Left ventricle myocardium inferior (tissue), 1 donor: ENCODE data around the gene RAB3GAP1. TPM values are rescaled to one million over a fixed set of nuclear protein-coding genes. Genes with fewer than 3 reads are reported as not detected.

Source experiments
- DNase-seq: peaks from one replicate; pipeline ENCODE4 v3.0.0-alpha.2; 2020
- H3K27ac ChIP-seq: fragments of 200-600 bp; replicated peaks from 2 replicates; pipeline ENCODE4 v1.8.0; 2021
- H3K27me3 ChIP-seq: fragments of 200-600 bp; 2 replicates; pipeline ENCODE4 v1.8.0; 2021; ENCODE audit warnings: low read depth
- H3K36me3 ChIP-seq: fragments of 200-600 bp; 2 replicates; pipeline ENCODE4 v1.8.0; 2021
- H3K4me1 ChIP-seq: fragments of 200-600 bp; 2 replicates; pipeline ENCODE4 v1.8.0; 2021
- H3K4me3 ChIP-seq: fragments of 200-600 bp; 2 replicates; pipeline ENCODE4 v1.8.0; 2021; ENCODE audit warnings: mild to moderate bottlenecking, moderate library complexity
- H3K9me3 ChIP-seq: fragments of 200-600 bp; replicated peaks from 2 replicates; pipeline ENCODE4 v1.8.0; 2021
- intact Hi-C: fragments of 100-400 bp; cut with micrococcal nuclease; formaldehyde crosslinking; loops from one replicate; pipeline ENCODE4 v1.11.0; 2022
- total RNA-seq: library from RNA; stranded (reverse); fragmentation: NEBNext Ultra II Directional; extraction: Animal tissue kit (Norgen Biotek cat#: 25700); gene quantifications from one replicate; pipeline ENCODE4 v1.2.1, GENCODE V29; 2021
- TF ChIP-seq, protein P1 (sequence below): fragments of 200-600 bp; IDR thresholded peaks from 2 replicates; pipeline ENCODE4 v1.8.0; 2021; ENCODE audit warnings: antibody characterized with exemption, mild to moderate bottlenecking, borderline replicate concordance
- donor health status: DM: no; HTN: yes; CAD: no; lungs with severe emphysema.

The RAB3GAP1 gene
- total RNA-seq, 1 donor from 2014 or later: 48.6 TPM

DNA sequence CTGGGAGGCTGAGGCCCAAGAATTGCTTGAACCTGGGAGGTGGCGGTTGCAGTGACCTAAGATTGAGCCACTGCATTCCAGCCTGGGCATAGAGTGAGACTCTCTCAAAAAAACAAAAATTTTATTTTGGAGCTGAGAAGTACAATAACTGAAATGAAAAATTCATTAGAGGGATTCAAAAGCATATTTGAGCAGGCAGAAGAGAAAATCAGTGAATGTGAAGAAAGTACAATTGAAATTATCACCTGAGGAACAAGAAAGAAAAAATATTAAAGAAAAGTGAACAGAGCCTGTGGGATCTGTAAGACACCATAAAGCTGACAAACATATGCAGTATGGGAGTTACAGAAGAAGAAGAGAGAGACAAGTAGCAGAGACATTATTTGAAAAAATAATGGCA lies 137.1 kb downstream of the RAB3GAP1 start:
- Histone ChIP-seq H3K27ac (no peak overlapping the region), H3K4me1 (peaks cover 9% of the 10 kb centered on the region), H3K27me3 (no peaks in the 10 kb centered on the region), H3K4me3 (no peak overlapping the region), H3K9me3 (peaks cover 37% of the 10 kb centered on the region), H3K36me3 (no peaks in the 10 kb centered on the region)
- intact Hi-C loops: no loop called here
- TF ChIP-seq, protein P1, sequence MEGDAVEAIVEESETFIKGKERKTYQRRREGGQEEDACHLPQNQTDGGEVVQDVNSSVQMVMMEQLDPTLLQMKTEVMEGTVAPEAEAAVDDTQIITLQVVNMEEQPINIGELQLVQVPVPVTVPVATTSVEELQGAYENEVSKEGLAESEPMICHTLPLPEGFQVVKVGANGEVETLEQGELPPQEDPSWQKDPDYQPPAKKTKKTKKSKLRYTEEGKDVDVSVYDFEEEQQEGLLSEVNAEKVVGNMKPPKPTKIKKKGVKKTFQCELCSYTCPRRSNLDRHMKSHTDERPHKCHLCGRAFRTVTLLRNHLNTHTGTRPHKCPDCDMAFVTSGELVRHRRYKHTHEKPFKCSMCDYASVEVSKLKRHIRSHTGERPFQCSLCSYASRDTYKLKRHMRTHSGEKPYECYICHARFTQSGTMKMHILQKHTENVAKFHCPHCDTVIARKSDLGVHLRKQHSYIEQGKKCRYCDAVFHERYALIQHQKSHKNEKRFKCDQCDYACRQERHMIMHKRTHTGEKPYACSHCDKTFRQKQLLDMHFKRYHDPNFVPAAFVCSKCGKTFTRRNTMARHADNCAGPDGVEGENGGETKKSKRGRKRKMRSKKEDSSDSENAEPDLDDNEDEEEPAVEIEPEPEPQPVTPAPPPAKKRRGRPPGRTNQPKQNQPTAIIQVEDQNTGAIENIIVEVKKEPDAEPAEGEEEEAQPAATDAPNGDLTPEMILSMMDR: no peak
- DNase-seq: no peak

DNA sequence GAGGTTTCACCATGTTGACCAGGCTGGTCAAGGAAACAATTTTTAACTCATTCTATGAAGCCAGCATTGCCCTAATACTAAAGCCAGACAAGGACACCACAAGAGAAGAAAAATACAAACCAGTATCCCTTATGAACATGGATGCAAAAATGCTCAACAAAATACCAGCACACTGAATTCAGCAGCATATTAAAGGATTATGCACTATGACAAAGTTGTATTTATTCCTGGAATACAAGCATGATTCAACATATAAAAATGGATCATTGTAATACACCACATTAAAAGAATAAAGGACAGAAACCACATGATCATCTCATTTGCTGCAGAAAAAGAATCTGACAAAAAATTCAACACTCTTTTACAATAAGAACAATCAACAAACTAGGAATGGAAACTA lies 138.7 kb downstream of the RAB3GAP1 start:
- intact Hi-C loops: no loop called here
- Histone ChIP-seq H3K9me3 (peaks cover 40% of the 10 kb centered on the region), H3K36me3 (no peaks in the 10 kb centered on the region), H3K4me1 (peaks cover 5% of the 10 kb centered on the region), H3K4me3 (no peak overlapping the region), H3K27me3 (no peaks in the 10 kb centered on the region), H3K27ac (no peak overlapping the region)
- TF ChIP-seq, protein P1: no peak
- no peak for DNase-seq

DNA sequence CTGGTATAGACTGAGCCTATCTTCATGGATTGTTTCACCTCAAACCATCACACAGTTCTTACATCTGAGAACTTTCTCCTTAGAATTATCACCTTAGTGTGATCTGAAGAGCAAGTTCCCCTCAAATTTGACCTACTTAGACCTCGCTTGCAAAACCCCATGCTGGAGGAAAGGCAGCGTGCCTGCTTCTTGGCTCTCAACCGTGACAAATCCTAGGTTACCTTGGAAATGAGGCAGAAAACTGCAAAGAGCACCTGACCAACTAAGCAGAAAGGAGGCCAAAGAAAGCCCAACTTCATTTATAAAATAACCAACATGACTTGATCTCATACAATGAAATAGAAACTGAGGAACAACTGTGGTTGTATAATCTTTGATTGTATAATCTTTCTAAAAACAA lies 146.4 kb downstream of the RAB3GAP1 start:
- H3K4me1 ChIP-seq: no peaks in the 10 kb centered on the region
- H3K27ac ChIP-seq: no peak overlapping the region
- no peaks in the 10 kb centered on the region for H3K36me3 ChIP-seq
- H3K4me3 ChIP-seq: no peak overlapping the region
- intact Hi-C loops: no loop called here
- no peak for DNase-seq
- H3K9me3 ChIP-seq: peaks cover 9% of the 10 kb centered on the region
- TF ChIP-seq, protein P1: no peak
- H3K27me3 ChIP-seq: no peaks in the 10 kb centered on the region

DNA sequence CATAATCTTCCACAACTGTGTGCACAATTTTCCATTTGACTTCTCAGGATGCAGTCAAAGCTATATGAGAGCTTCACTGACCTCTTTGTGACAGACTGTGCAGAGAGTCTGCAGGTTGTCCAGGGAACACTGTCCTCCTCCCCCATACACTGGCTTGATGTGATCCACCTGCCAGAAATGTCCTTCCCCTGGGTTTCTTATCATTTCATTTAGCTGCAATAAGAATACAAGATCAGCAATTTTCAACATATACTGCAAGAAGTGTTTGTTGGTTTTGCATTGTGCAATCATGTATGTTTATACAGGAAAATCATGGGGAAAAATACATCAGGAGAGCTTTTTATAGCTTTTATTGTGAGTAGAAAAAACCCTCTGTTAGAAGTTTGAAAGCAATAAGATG lies 150.7 kb downstream of the RAB3GAP1 start:
- Histone ChIP-seq H3K9me3 (no peaks in the 10 kb centered on the region), H3K27me3 (no peaks in the 10 kb centered on the region), H3K27ac (no peak overlapping the region), H3K4me3 (no peak overlapping the region), H3K4me1 (no peaks in the 10 kb centered on the region), H3K36me3 (no peaks in the 10 kb centered on the region)
- no peak for DNase-seq
- TF ChIP-seq, protein P1: no peak
- intact Hi-C loops: no loop called here

DNA sequence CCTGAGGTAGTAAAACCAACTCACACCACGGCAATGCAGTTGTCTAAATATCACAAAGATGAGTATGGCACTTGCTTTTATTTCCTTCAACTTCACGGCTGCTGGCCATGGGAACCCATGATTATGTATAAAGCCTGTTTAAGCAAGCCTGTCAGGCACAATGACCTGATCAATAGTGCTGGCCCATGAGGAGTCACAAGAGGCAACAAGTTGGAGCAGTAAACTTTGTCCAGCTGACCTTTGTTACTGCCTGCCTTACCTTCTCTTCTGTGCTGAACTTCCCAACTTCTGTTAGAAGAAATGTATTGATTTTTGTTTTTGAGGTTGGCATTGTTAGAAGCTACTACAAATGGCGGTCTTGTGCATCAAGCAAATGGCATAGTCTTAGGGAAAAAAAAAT lies 151.9 kb downstream of the RAB3GAP1 start:
- intact Hi-C loops: no loop called here
- DNase-seq: no peak

More for the DNA sequence above, 151.9 kb downstream of the RAB3GAP1 start:
- Histone ChIP-seq H3K9me3 (no peaks in the 10 kb centered on the region), H3K4me1 (no peaks in the 10 kb centered on the region), H3K27ac (no peak overlapping the region), H3K4me3 (no peak overlapping the region), H3K36me3 (no peaks in the 10 kb centered on the region), H3K27me3 (no peaks in the 10 kb centered on the region)
- TF ChIP-seq, protein P1: no peak
